Muscle of back (tissue), 11 donors: ENCODE data around the gene CDKN2C. TPM values are rescaled to one million over a fixed set of nuclear protein-coding genes. Genes with fewer than 3 reads are reported as not detected.
A peak's percentile ranks its signal among the peaks of the same experiment; 100 is the strongest.

Source experiments
- DNase-seq, 3 donors: peaks; one replicate each; pipeline versions ENCODE4 v3.0.0 to v3.0.0-alpha.2; 2013
- polyA plus RNA-seq, 10 donors: library from polyadenylated mRNA; unstranded; fragments of 120-200 nt; gene quantifications; one replicate each; pipeline ENCODE4 v1.2.1, GENCODE V29; 2013; ENCODE audit not compliant: insufficient read length in 10 of 10

Gene CDKN2C
- polyA plus RNA-seq, 10 donors, result 9.7 to 18.1 (median 12.4) TPM

- DNase-seq, result peak; percentile 16 to 53 (median 27)
Observed at GRCh38 chr1:51019811-51020210, 49.8 kb downstream of the CDKN2C start.

Other genes with a start within 250 kb of the CDKN2C start
- gene FAF1, start 10.0 kb upstream of the CDKN2C start, polyA plus RNA-seq, result 10 to 100 TPM; 38.6 to 59.4 (median 46.2) TPM
- not detected for gene C1orf185, start 132.0 kb downstream of the CDKN2C start, polyA plus RNA-seq